ENCODE measurements around the gene PCDHGC5. TPM values are rescaled to one million over a fixed set of nuclear protein-coding genes. Genes with fewer than 3 reads are reported as not detected.

The PCDHGC5 gene
- total and polyA plus RNA-seq, 4 experiments from 2014 or later = not detected

- Mint-ChIP-seq H3K36me3 (peaks cover 4 to 12% of the 10 kb centered on the region in 2 donors), H3K4me3 (no peak overlapping the region), H3K27me3 (peaks cover 0 to 3% of the 10 kb centered on the region in 2 donors), H3K9me3 (no peaks in the 10 kb centered on the region), H3K27ac (no peak overlapping the region), H3K4me1 (peaks cover 9 to 18% (median 12%) of the 10 kb centered on the region in 4 donors)
- no peak for DNase-seq
- intact Hi-C loops (cut with micrococcal nuclease) = no loop called here
- Histone ChIP-seq H3K27ac (ENCODE audit: low read depth, low read length) (no peak overlapping the region), H3K9me3 (ENCODE audit: control insufficient read depth in 1 of 2, low read length in 2 of 2) (no peaks in the 10 kb centered on the region), H3K36me3 (ENCODE audit: insufficient read depth, low read length) (no peaks in the 10 kb centered on the region), H3K4me1 (ENCODE audit: insufficient read depth, low read length) (peaks cover 11% of the 10 kb centered on the region), H3K4me3 (ENCODE audit: low read length in 2 of 2) (no peak overlapping the region), H3K27me3 (ENCODE audit: insufficient read depth, low read length) (no peaks in the 10 kb centered on the region)
- ChIA-PET POLR2A (ENCODE audit: partially characterized antibody) (no interaction called here), CTCF (ENCODE audit: partially characterized antibody) (interaction anchor here (1.1 to 8.1 kb wide), 9 partner anchors 8 to 180 kb away, joined by 3 to 144 read pairs (median 7); partner anchors contain the start of gene PCDHGA10)
Measured at GRCh38 chr5:141508798-141509611, 20.1 kb downstream of the PCDHGC5 start.

DNA sequence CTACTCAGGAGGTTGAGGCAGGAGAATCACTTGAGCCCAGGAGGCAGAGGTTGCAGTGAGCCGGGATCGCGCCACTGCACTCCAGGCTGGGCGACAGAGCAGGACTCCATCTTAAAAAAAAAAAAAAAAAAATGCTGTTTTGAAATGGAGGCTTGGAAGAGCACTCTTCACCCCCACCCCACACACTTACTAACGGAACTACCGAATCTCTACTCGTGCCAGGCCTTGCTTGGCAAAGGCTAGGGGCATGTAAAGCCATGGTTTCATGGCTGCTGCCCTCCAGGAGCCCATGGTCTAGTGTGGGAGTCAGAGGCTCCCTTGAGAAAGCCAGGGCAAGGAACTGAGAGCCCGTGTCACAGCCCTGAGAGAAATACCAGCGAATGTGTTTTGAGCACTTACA, 21.3 kb downstream of the PCDHGC5 start:
- Mint-ChIP-seq H3K27me3 (peaks cover 0 to 3% of the 10 kb centered on the region in 2 donors), H3K27ac (peak overlapping the region in 1 of 7 donors; percentile 62), H3K4me3 (no peak overlapping the region), H3K9me3 (no peaks in the 10 kb centered on the region), H3K4me1 (peaks cover 13 to 22% (median 19%) of the 10 kb centered on the region in 4 donors), H3K36me3 (peaks cover 4 to 22% of the 10 kb centered on the region in 2 donors)
- Histone ChIP-seq H3K4me3 (ENCODE audit: low read length in 2 of 2) (no peak overlapping the region), H3K36me3 (ENCODE audit: insufficient read depth, low read length) (peaks cover under 1% of the 10 kb centered on the region), H3K4me1 (ENCODE audit: insufficient read depth, low read length) (peaks cover 20% of the 10 kb centered on the region), H3K27me3 (ENCODE audit: insufficient read depth, low read length) (no peaks in the 10 kb centered on the region), H3K27ac (ENCODE audit: low read depth, low read length) (no peak overlapping the region), H3K9me3 (ENCODE audit: control insufficient read depth in 1 of 2, low read length in 2 of 2) (no peaks in the 10 kb centered on the region)
- no peak for DNase-seq
- intact Hi-C loops (cut with micrococcal nuclease) = loop anchor here (5.0 kb wide), 1 partner anchor 428 kb away; no protein-coding TSS in a partner anchor
- ChIA-PET POLR2A (ENCODE audit: partially characterized antibody) (no interaction called here), CTCF (ENCODE audit: partially characterized antibody) (interaction anchor here (0.8 to 8.1 kb wide), 9 partner anchors 9 to 190 kb away, joined by 3 to 144 read pairs (median 5); partner anchors contain the start of genes PCDHGA1, PCDHGA10 and TAF7)

GRCh38 chr5:141510850-141511601, 22.1 kb downstream of the PCDHGC5 start:
- intact Hi-C loops (cut with micrococcal nuclease) = loop anchor here (5.0 kb wide), 1 partner anchor 429 kb away; no protein-coding TSS in a partner anchor
- H3K36me3 ChIP-seq (ENCODE audit: insufficient read depth, low read length) = peaks cover 9% of the 10 kb centered on the region
- Mint-ChIP-seq H3K4me1 (peaks cover 14 to 28% (median 22%) of the 10 kb centered on the region in 4 donors), H3K27me3 (peaks cover 0 to 3% of the 10 kb centered on the region in 2 donors), H3K9me3 (no peaks in the 10 kb centered on the region), H3K4me3 (peak overlapping the region in 1 of 8 donors; percentile 26), H3K27ac (peak overlapping the region in 3 of 7 donors; percentile 21 to 60 (median 46)), H3K36me3 (peaks cover 10 to 30% of the 10 kb centered on the region in 2 donors)
- DNase-seq = no peak
- CTCF ChIA-PET (ENCODE audit: partially characterized antibody) = interaction anchor here (0.7 to 8.1 kb wide), 17 partner anchors 10 to 288 kb away, joined by 3 to 144 read pairs (median 9); partner anchors contain the start of genes PCDHB14, PCDHGA1, PCDHGA10 and PCDHGA11
- no peak overlapping the region for H3K4me3 ChIP-seq (ENCODE audit: low read length in 2 of 2)
- H3K27ac ChIP-seq (ENCODE audit: low read depth, low read length) = no peak overlapping the region
- POLR2A ChIA-PET (ENCODE audit: partially characterized antibody) = interaction anchor here (1.4 kb wide), 1 partner anchor 140 kb away, joined by 3 read pairs; the partner anchor contains the start of gene FCHSD1
- H3K9me3 ChIP-seq (ENCODE audit: control insufficient read depth in 1 of 2, low read length in 2 of 2) = no peaks in the 10 kb centered on the region
- H3K27me3 ChIP-seq (ENCODE audit: insufficient read depth, low read length) = no peaks in the 10 kb centered on the region
- peaks cover 20% of the 10 kb centered on the region for H3K4me1 ChIP-seq (ENCODE audit: insufficient read depth, low read length)

DNA sequence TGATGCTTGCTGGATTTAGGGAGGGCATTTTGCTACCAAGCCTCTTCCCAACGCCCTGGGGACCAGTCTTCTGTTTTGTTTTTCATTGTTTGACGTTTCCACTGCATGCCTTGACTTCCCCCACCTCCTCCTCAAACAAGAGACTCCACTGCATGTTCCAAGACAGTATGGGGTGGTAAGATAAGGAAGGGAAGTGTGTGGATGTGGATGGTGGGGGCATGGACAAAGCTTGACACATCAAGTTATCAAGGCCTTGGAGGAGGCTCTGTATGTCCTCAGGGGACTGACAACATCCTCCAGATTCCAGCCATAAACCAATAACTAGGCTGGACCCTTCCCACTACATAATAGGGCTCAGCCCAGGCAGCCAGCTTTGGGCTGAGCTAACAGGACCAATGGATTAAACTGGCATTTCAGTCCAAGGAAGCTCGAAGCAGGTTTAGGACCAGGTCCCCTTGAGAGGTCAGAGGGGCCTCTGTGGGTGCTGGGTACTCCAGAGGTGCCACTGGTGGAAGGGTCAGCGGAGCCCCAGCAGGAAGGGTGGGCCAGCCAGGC, 23.0 kb downstream of the PCDHGC5 start:
- H3K27me3 Mint-ChIP-seq = peaks cover 0 to 3% of the 10 kb centered on the region in 2 donors
- no peaks in the 10 kb centered on the region for H3K9me3 Mint-ChIP-seq
- no peaks in the 10 kb centered on the region for H3K27me3 ChIP-seq (ENCODE audit: insufficient read depth, low read length)
- H3K9me3 ChIP-seq (ENCODE audit: control insufficient read depth in 1 of 2, low read length in 2 of 2) = no peaks in the 10 kb centered on the region
- H3K4me1 ChIP-seq (ENCODE audit: insufficient read depth, low read length) = peaks cover 20% of the 10 kb centered on the region
- DNase-seq = no peak
- H3K4me3 Mint-ChIP-seq = peak overlapping the region in 5 of 8 donors; percentile 26 to 89 (median 76)
- ChIA-PET POLR2A (ENCODE audit: partially characterized antibody) (interaction anchor here (1.4 kb wide), 2 partner anchors 139 to 192 kb away, joined by 3 to 10 read pairs; partner anchors contain the start of genes FCHSD1 and TAF7), CTCF (ENCODE audit: partially characterized antibody) (interaction anchor here (0.7 to 8.1 kb wide), 28 partner anchors 11 to 289 kb away, joined by 3 to 144 read pairs (median 6); partner anchors contain the start of genes PCDHB14, PCDHB15, PCDHGA10 and PCDHGA11)
- H3K36me3 Mint-ChIP-seq = peaks cover 18 to 38% of the 10 kb centered on the region in 2 donors
- H3K4me3 ChIP-seq (ENCODE audit: low read length in 2 of 2) = peak overlapping the region in 1 of 2 donors; percentile 70
- H3K27ac ChIP-seq (ENCODE audit: low read depth, low read length) = no peak overlapping the region
- peaks cover 14 to 28% (median 22%) of the 10 kb centered on the region in 4 donors for H3K4me1 Mint-ChIP-seq
- H3K36me3 ChIP-seq (ENCODE audit: insufficient read depth, low read length) = peaks cover 17% of the 10 kb centered on the region
- intact Hi-C loops (cut with micrococcal nuclease) = loop anchor here (1.0 to 5.0 kb wide), 5 partner anchors 99 to 430 kb away; partner anchors contain the start of genes PCDHGB3 and TAF7
- H3K27ac Mint-ChIP-seq = peak overlapping the region in 2 of 7 donors; percentile 46 to 60

DNA sequence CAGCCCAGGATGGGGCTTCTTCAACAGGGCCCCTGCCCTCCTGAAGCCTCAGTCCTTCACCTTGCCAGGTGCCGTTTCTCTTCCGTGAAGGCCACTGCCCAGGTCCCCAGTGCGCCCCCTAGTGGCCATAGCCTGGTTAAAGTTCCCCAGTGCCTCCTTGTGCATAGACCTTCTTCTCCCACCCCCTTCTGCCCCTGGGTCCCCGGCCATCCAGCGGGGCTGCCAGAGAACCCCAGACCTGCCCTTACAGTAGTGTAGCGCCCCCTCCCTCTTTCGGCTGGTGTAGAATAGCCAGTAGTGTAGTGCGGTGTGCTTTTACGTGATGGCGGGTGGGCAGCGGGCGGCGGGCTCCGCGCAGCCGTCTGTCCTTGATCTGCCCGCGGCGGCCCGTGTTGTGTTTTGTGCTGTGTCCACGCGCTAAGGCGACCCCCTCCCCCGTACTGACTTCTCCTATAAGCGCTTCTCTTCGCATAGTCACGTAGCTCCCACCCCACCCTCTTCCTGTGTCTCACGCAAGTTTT, 23.6 kb downstream of the PCDHGC5 start:
- no peak overlapping the region for H3K27ac ChIP-seq (ENCODE audit: low read depth, low read length)
- intact Hi-C loops (cut with micrococcal nuclease) = loop anchor here (1.0 to 5.0 kb wide), 5 partner anchors 99 to 430 kb away; partner anchors contain the start of genes PCDHGB3 and TAF7
- ChIA-PET CTCF (ENCODE audit: partially characterized antibody) (interaction anchor here (0.8 to 8.1 kb wide), 42 partner anchors 11 to 289 kb away, joined by 3 to 144 read pairs (median 4); partner anchors contain the start of genes PCDHB14, PCDHB15, PCDHGA10 and PCDHGA11), POLR2A (ENCODE audit: partially characterized antibody) (interaction anchor here (1.4 to 3.1 kb wide), 4 partner anchors 12 to 192 kb away, joined by 5 to 12 read pairs (median 8); partner anchors contain the start of gene TAF7)
- H3K36me3 Mint-ChIP-seq = peaks cover 23 to 44% of the 10 kb centered on the region in 2 donors
- no peaks in the 10 kb centered on the region for H3K9me3 ChIP-seq (ENCODE audit: control insufficient read depth in 1 of 2, low read length in 2 of 2)
- no peaks in the 10 kb centered on the region for H3K27me3 ChIP-seq (ENCODE audit: insufficient read depth, low read length)
- peak overlapping the region in 1 of 2 donors; percentile 70 for H3K4me3 ChIP-seq (ENCODE audit: low read length in 2 of 2)
- peaks cover 14 to 28% (median 22%) of the 10 kb centered on the region in 4 donors for H3K4me1 Mint-ChIP-seq
- DNase-seq = peak; percentile 73 to 80 (median 76)
- peak overlapping the region; percentile 6 to 89 (median 67) for H3K27ac Mint-ChIP-seq
- peaks cover 20% of the 10 kb centered on the region for H3K4me1 ChIP-seq (ENCODE audit: insufficient read depth, low read length)
- peaks cover 23% of the 10 kb centered on the region for H3K36me3 ChIP-seq (ENCODE audit: insufficient read depth, low read length)
- peak overlapping the region; percentile 76 to 95 (median 90) for H3K4me3 Mint-ChIP-seq
- H3K27me3 Mint-ChIP-seq = peaks cover 0 to 3% of the 10 kb centered on the region in 2 donors
- no peaks in the 10 kb centered on the region for H3K9me3 Mint-ChIP-seq
